Measurements from ENCODE around the gene PRPF19. TPM values are rescaled to one million over a fixed set of nuclear protein-coding genes. Genes with fewer than 3 reads are reported as not detected.

PRPF19 gene
- total and polyA plus RNA-seq, 2 of the 4 experiments (the other 2 are of a cell fraction), result 29.8 to 50.4 TPM

GRCh38 chr11:60942219-60942618 lies 35.8 kb upstream of the PRPF19 start:
- WGBS, 2 experiments (ENCODE audit: extremely low coverage in 2 of 2, insufficient read length in 1 of 2), result no CpG with 5 or more reads among the region's 4 CpGs
- intact Hi-C loops (cut with micrococcal nuclease) (no loop called here), in situ Hi-C loops (cut with MboI; ENCODE audit: low sequenced_read_pairs) (no loop called here), dilution Hi-C loops (cut with HindIII; ENCODE audit: low sequenced_read_pairs, unreplicated experiment) (no loop called here)
- Histone ChIP-seq H3K9me1 (ENCODE audit: insufficient read depth, low read length) (0 out of 2 replicates have a peak, but pooled peaks cover 4% of the 10 kb centered on the region), H2AK9ac (replicated peaks; ENCODE audit: low read depth, low read length, poor library complexity) (no peak overlapping the region), H3K4me1 (ENCODE audit: control insufficient read depth, insufficient read depth, low read length) (peaks cover 4% of the 10 kb centered on the region; the same call in 1 of the 2 replicates), H3K9me3 (ENCODE audit: control insufficient read depth, insufficient read depth, low read length) (no peaks in the 10 kb centered on the region), H2AK5ac (ENCODE audit: low read depth, low read length) (no peak overlapping the region), H2BK15ac (ENCODE audit: low read depth, low read length) (no peak overlapping the region), H3K18ac (ENCODE audit: low read depth, low read length) (no peak overlapping the region), H4K8ac (ENCODE audit: low read depth in 2 of 2, low read length in 2 of 2) (no peak overlapping the region), H2BK20ac (ENCODE audit: low read depth, low read length) (no peak overlapping the region), H2AFZ (replicated peaks; ENCODE audit: low read length, poor library complexity) (no peak overlapping the region), H3K4ac (ENCODE audit: low read depth, low read length) (no peak overlapping the region), H4K91ac (ENCODE audit: insufficient read depth, low read depth, low read length) (no peak overlapping the region), H4K20me1 (ENCODE audit: insufficient read depth, low read length) (no peaks in the 10 kb centered on the region), H3K56ac (ENCODE audit: extremely low read depth, insufficient read depth, low read length) (no peak overlapping the region), H2BK5ac (ENCODE audit: low read depth, low read length, poor library complexity, severe bottlenecking) (no peak overlapping the region), H3K14ac (replicated peaks; ENCODE audit: low read depth, low read length) (no peak overlapping the region), H3K27me3 (ENCODE audit: control insufficient read depth, insufficient read depth, low read length) (no peaks in the 10 kb centered on the region), H3K36me3 (ENCODE audit: control insufficient read depth, insufficient read depth, low read length) (peaks cover 16% of the 10 kb centered on the region), H3K4me3 (ENCODE audit: insufficient read depth, low read depth, low read length) (no peak overlapping the region), H3K4me2 (ENCODE audit: low read depth, low read length) (no peak overlapping the region), H2BK120ac (ENCODE audit: low read depth, low read length) (no peak overlapping the region), H3K79me1 (ENCODE audit: low read depth in 1 of 2, low read length in 2 of 2) (no peaks in the 10 kb centered on the region), H3K9ac (ENCODE audit: low read depth, low read length) (no peak overlapping the region), H3K23ac (ENCODE audit: low read depth, low read length) (no peak overlapping the region), H4K5ac (ENCODE audit: low read depth, low read length) (no peak overlapping the region), H3K27ac (ENCODE audit: insufficient read depth, low read length) (no peak overlapping the region)
- ChIA-PET CTCF (no interaction called here), POLR2A (ENCODE audit: unreplicated experiment) (no interaction called here)
- no peak for ATAC-seq (ENCODE audit: low read depth)
- TF ChIP-seq CTCF (conservative IDR thresholded peaks at IDR 0.05; ENCODE audit: low read depth, low read length), result no peak
- TF ChIP-seq CHD1 (IDR thresholded peaks at IDR 0.05; ENCODE audit: low read depth, low read length), result no peak
- no peak for TF ChIP-seq ELK1 (IDR thresholded peaks at IDR 0.05; ENCODE audit: borderline replicate concordance, low read depth, low read length)
- no peak for TF ChIP-seq RFX5 (IDR thresholded peaks at IDR 0.05; ENCODE audit: low read depth, low read length)
- no peak for TF ChIP-seq RCOR1 (IDR thresholded peaks at IDR 0.05; ENCODE audit: insufficient replicate concordance, low read length)
- TF ChIP-seq POLR2A (IDR thresholded peaks at IDR 0.05; ENCODE audit: low read depth, low read length), result no peak
- no peak for TF ChIP-seq MAZ (IDR thresholded peaks at IDR 0.05; ENCODE audit: borderline replicate concordance, low read depth, low read length)
- no peak for TF ChIP-seq NFE2L2 (IDR thresholded peaks at IDR 0.05; ENCODE audit: low read depth, low read length)
- TF ChIP-seq BHLHE40 (IDR thresholded peaks at IDR 0.05; ENCODE audit: low read depth, low read length), result no peak
- TF ChIP-seq SMC3 (IDR thresholded peaks at IDR 0.05; ENCODE audit: low read depth, low read length), result no peak
- no peak for TF ChIP-seq MXI1 (IDR thresholded peaks at IDR 0.05; ENCODE audit: borderline replicate concordance, low read depth, low read length)
- no peak for TF ChIP-seq USF2 (IDR thresholded peaks at IDR 0.05; ENCODE audit: low read depth, low read length)
- no peak for TF ChIP-seq RAD21 (IDR thresholded peaks at IDR 0.05; ENCODE audit: low read length)
- TF ChIP-seq CEBPB (IDR thresholded peaks at IDR 0.05; ENCODE audit: low read depth, low read length), result no peak
- TF ChIP-seq FOS (IDR thresholded peaks at IDR 0.05; ENCODE audit: low read depth, low read length), result no peak
- no peak for TF ChIP-seq MAFK (IDR thresholded peaks at IDR 0.05; ENCODE audit: low read depth, low read length)
- no TSS peak for BruUV-seq (replicated peaks)
- no peak for DNase-seq
